ENCODE results near the gene FZD4. TPM values are rescaled to one million over a fixed set of nuclear protein-coding genes. Genes with fewer than 3 reads are reported as not detected.

FZD4 gene
- total and polyA plus RNA-seq, 2 donors from 2014 or later, result 21.4 to 41.4 TPM

GRCh38 chr11:86930957-86931547, 24.1 kb downstream of the FZD4 start:
- intact Hi-C loops (cut with DNase I), result no loop called here

GRCh38 chr11:86926975-86927374, 28.2 kb downstream of the FZD4 start:
- Histone ChIP-seq H3K9ac (ENCODE audit: low read length in 3 of 3) (no peak overlapping the region), H3K4me3 (ENCODE audit: low read length in 3 of 3) (no peak overlapping the region), H3K36me3 (ENCODE audit: control insufficient read depth in 2 of 3, insufficient read depth in 3 of 3, low read length in 3 of 3) (no peaks in the 10 kb centered on the region), H3K9me3 (ENCODE audit: control insufficient read depth in 2 of 3, insufficient read depth in 1 of 3, low read length in 3 of 3) (no peaks in the 10 kb centered on the region), H3K27me3 (ENCODE audit: control insufficient read depth, insufficient read depth, low read length) (no peaks in the 10 kb centered on the region), H3K27ac (ENCODE audit: low read depth in 2 of 2, low read length in 2 of 2) (no peak overlapping the region), H3K4me1 (ENCODE audit: control insufficient read depth in 2 of 3, insufficient read depth in 2 of 3, low read depth in 1 of 3, low read length in 3 of 3) (peaks cover 10 to 29% (median 16%) of the 10 kb centered on the region in 3 donors)
- DNase-seq (no peak), FAIRE-seq (no peak)
- TF ChIP-seq CTCF (IDR thresholded peaks at IDR 0.05; ENCODE audit: borderline replicate concordance, extremely low read depth, insufficient read depth), result no peak
- intact Hi-C loops (cut with DNase I), result no loop called here

More at GRCh38 chr11:86930957-86931547, 24.1 kb downstream of the FZD4 start:
- Histone ChIP-seq H3K36me3 (ENCODE audit: control insufficient read depth in 2 of 3, insufficient read depth in 3 of 3, low read length in 3 of 3) (no peaks in the 10 kb centered on the region), H3K9ac (ENCODE audit: low read length in 3 of 3) (no peak overlapping the region), H3K27me3 (ENCODE audit: control insufficient read depth, insufficient read depth, low read length) (no peaks in the 10 kb centered on the region), H3K9me3 (ENCODE audit: control insufficient read depth in 2 of 3, insufficient read depth in 1 of 3, low read length in 3 of 3) (no peaks in the 10 kb centered on the region), H3K4me3 (ENCODE audit: low read length in 3 of 3) (no peak overlapping the region), H3K27ac (ENCODE audit: low read depth in 2 of 2, low read length in 2 of 2) (no peak overlapping the region), H3K4me1 (ENCODE audit: control insufficient read depth in 2 of 3, insufficient read depth in 2 of 3, low read depth in 1 of 3, low read length in 3 of 3) (peaks cover 2 to 32% (median 27%) of the 10 kb centered on the region in 3 donors)
- no peak for TF ChIP-seq CTCF (IDR thresholded peaks at IDR 0.05; ENCODE audit: borderline replicate concordance, extremely low read depth, insufficient read depth)
- FAIRE-seq (no peak), DNase-seq (peak in 2 of 5 donors; percentile 62 to 84)

GRCh38 chr11:86923999-86924766, 31.0 kb downstream of the FZD4 start:
- peak; percentile 65 for FAIRE-seq
- intact Hi-C loops (cut with DNase I), result no loop called here

More at GRCh38 chr11:86923999-86924766, 31.0 kb downstream of the FZD4 start:
- TF ChIP-seq CTCF (IDR thresholded peaks at IDR 0.05; ENCODE audit: borderline replicate concordance, extremely low read depth, insufficient read depth), result no peak
- Histone ChIP-seq H3K9me3 (ENCODE audit: control insufficient read depth in 2 of 3, insufficient read depth in 1 of 3, low read length in 3 of 3) (no peaks in the 10 kb centered on the region), H3K27ac (ENCODE audit: low read depth in 2 of 2, low read length in 2 of 2) (peak overlapping the region; percentile 80 to 89), H3K4me1 (ENCODE audit: control insufficient read depth in 2 of 3, insufficient read depth in 2 of 3, low read depth in 1 of 3, low read length in 3 of 3) (peaks cover 10 to 32% (median 14%) of the 10 kb centered on the region in 3 donors), H3K4me3 (ENCODE audit: low read length in 3 of 3) (peak overlapping the region in 1 of 3 donors; percentile 53), H3K9ac (ENCODE audit: low read length in 3 of 3) (peak overlapping the region in 1 of 3 donors; percentile 59), H3K27me3 (ENCODE audit: control insufficient read depth, insufficient read depth, low read length) (no peaks in the 10 kb centered on the region), H3K36me3 (ENCODE audit: control insufficient read depth in 2 of 3, insufficient read depth in 3 of 3, low read length in 3 of 3) (peaks cover 0 to 3% (median 0%) of the 10 kb centered on the region in 3 donors)
- peak in 4 of 5 donors; percentile 79 to 92 (median 86) for DNase-seq

All from kidney (tissue), 14 donors.